H1 (cell line): ENCODE data around the gene PLEK2. TPM values are rescaled to one million over a fixed set of nuclear protein-coding genes. Genes with fewer than 3 reads are reported as not detected.

ENCODE experiments used
- GTF2F1 ChIP-seq: IDR thresholded peaks from 2 replicates; pipeline ENCODE4 v1.6.1; 2012; ENCODE audit warnings: low read depth, low read length, improper control_type of control experiment, borderline replicate concordance
- HDAC2 ChIP-seq, 2 experiments: fragments of 300-600 bp in 1 of 2; sonication (generic) in 1 of 2; IDR thresholded peaks; 2 replicates each; pipeline ENCODE4 v1.6.1; 2011 to 2012; ENCODE audit warnings: low read depth in 2 of 2, low read length in 2 of 2, mild to moderate bottlenecking in 2 of 2, moderate library complexity in 2 of 2, borderline replicate concordance in 1 of 2, inconsistent platforms in 1 of 2
- RXRA ChIP-seq: IDR thresholded peaks from 2 replicates; pipeline ENCODE4 v1.6.1; 2011; ENCODE audit warnings: low read depth, mild to moderate bottlenecking, low read length, moderate library complexity; ENCODE audit not compliant: insufficient read depth
- SP1 ChIP-seq: IDR thresholded peaks from 2 replicates; pipeline ENCODE4 v1.6.1; 2011; ENCODE audit warnings: low read depth, low read length
- polyA plus RNA-seq, 7 experiments: library from polyadenylated mRNA; depleted of rRNA in 3 of 7; stranded (reverse) in 5 of 7; unstranded in 2 of 7; fragments of >200 nt in 5 of 7; fragments of 200-250 nt in 2 of 7; gene quantifications; 1 replicate in 5 of 7; 2 replicates in 1 of 7; 4 replicates in 1 of 7; pipeline versions ENCODE4 v1.2.1 to v1.2.3, GENCODE V29; 2011 to 2013; ENCODE audit warnings: missing spikeins in 2 of 7, mixed read lengths in 2 of 7
- total RNA-seq: library from RNA; stranded (reverse); fragmentation: NEBNext Ultra II Directional; extraction: Animal tissue kit (Norgen Biotek cat#: 25700); gene quantifications from 2 replicates; pipeline ENCODE4 v1.2.1, GENCODE V29; 2021

PLEK2 gene
- total and polyA plus RNA-seq, 2 of the 8 experiments (the other 6 are each of a cell fraction or from before 2014, with no cell fraction given): 0.41 to 2.1 TPM

- TF ChIP-seq HDAC2 (IDR thresholded peaks at IDR 0.05; ENCODE audit: borderline replicate concordance in 1 of 2, low read depth in 2 of 2, low read length in 2 of 2) (no peak), GTF2F1 (no peak), RXRA (no peak), SP1 (no peak)
These were observed 5.7 kb upstream of the PLEK2 start (continued) for GRCh38 chr14:67417633-67418032.
